Activated CD4-positive, alpha-beta T cell treated with anti-CD3 and anti-CD28 coated beads, Interleukin-2, Interleukin-6, amounts not matched to agents 100 ng/mL and 50 ng/mL, durations not matched to agents 16 hours and 8 hours (primary cell): ENCODE results near the gene PPP1R2.
"Not testable (repeated sequence)": the region's sequence is repeated elsewhere in the genome, so short reads cannot be mapped to it uniquely, and the experiment has no call there.

ENCODE experiments used
- DNase-seq: peaks from one replicate; pipeline ENCODE4 v3.0.0-alpha.2; 2020

PPP1R2 gene

GRCh38 chr3:195532834-195533233 lies 10.3 kb downstream of the PPP1R2 start:
- no peak for DNase-seq

GRCh38 chr3:195532345-195532744 lies 10.8 kb downstream of the PPP1R2 start:
- no peak for DNase-seq

- DNase-seq: no peak
Observed at GRCh38 chr3:195531683-195532082, 11.4 kb downstream of the PPP1R2 start.

GRCh38 chr3:195526492-195526891 lies 16.6 kb downstream of the PPP1R2 start:
- no peak for DNase-seq

GRCh38 chr3:195524171-195524896 lies 18.8 kb downstream of the PPP1R2 start:
- DNase-seq: peak; percentile 62

- DNase-seq: peak; percentile 52
Observed at GRCh38 chr3:195522254-195523023, 20.7 kb downstream of the PPP1R2 start.

GRCh38 chr3:195517030-195517429 lies 26.1 kb downstream of the PPP1R2 start:
- no peak for DNase-seq

GRCh38 chr3:195514610-195515235 lies 28.4 kb downstream of the PPP1R2 start:
- not testable (repeated sequence) for DNase-seq

GRCh38 chr3:195512798-195513345 lies 30.3 kb downstream of the PPP1R2 start:
- DNase-seq: no peak

- no peak for DNase-seq
Observed at GRCh38 chr3:195511136-195511535, 32.0 kb downstream of the PPP1R2 start.

- DNase-seq: no peak
Observed at GRCh38 chr3:195508185-195508584, 34.9 kb downstream of the PPP1R2 start.

GRCh38 chr3:195475614-195476013 lies 67.5 kb downstream of the PPP1R2 start:
- DNase-seq: no peak

- not testable (repeated sequence) for DNase-seq
Observed at GRCh38 chr3:195475116-195475515, 68.0 kb downstream of the PPP1R2 start.

- no peak for DNase-seq
Observed at GRCh38 chr3:195468841-195469240, 74.3 kb downstream of the PPP1R2 start.

- no peak for DNase-seq
Observed at GRCh38 chr3:195468391-195468776, 74.7 kb downstream of the PPP1R2 start.

- DNase-seq: peak; percentile 55
Observed at GRCh38 chr3:195467641-195468390, 75.3 kb downstream of the PPP1R2 start.

- no peak for DNase-seq
Observed at GRCh38 chr3:195466251-195466650, 76.9 kb downstream of the PPP1R2 start.
